Ramos (cell line): ENCODE data around the gene CTSC.

Source experiments
- in situ Hi-C: fragments of 300-500 bp; cut with MboI; formaldehyde crosslinking; loops from one replicate; pipeline ENCODE4 v1.14.3; 2022; ENCODE audit warnings: low sequenced_read_pairs; ENCODE audit not compliant: unreplicated experiment

The CTSC gene

DNA sequence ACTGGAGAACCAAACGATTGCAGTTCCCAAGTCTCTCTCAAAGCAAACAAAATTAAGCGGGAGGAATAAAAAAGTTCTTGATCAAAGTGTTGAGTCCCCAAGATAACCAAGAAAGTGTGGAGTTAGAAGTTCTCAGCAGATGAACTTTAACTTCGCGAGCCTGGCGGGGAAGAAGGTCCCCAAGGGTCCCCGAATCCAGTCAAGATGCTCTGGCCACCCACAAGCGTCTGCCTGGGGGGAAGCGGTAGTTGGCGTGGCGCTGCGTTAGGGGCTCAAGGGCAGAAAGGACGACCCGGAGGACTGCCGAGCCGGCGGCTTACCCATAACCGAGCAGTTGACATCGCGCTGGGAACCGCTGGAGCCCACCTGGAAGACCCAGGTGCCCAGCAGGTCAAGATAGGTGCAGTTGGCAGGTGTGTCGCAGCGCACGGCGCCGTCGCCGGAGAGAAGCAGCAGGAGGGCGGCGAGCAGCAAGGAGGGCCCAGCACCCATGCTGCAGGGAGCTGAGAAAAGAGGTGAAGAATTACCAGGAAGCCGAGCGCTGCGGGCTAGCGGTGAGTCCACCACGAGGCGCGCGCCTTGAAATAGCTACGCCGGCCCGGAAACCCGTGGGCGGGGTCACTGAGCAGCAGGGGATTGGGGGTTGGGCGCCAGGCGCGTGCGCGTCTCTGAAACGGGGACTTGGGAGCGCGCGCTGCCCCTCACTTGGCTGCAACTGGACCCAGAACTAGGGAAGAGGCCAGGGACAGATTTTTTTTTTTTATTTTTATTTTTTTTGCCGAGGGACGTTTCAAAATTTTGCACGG lies at the start of gene CTSC:
Gene CTSC, minus strand, starts transcription at position 556 of the 806 bp plus-strand sequence. Its CDS starts 64 bp downstream, at position 492.
- in situ Hi-C loops: loop anchor here (25.0 kb wide), 1 partner anchor 875 kb away; no protein-coding TSS in a partner anchor

- in situ Hi-C loops: no loop called here
Observed at GRCh38 chr11:88384669-88385005, 47.1 kb upstream of the CTSC start.

- in situ Hi-C loops: no loop called here
Observed at GRCh38 chr11:88384004-88384668, 46.6 kb upstream of the CTSC start.

DNA sequence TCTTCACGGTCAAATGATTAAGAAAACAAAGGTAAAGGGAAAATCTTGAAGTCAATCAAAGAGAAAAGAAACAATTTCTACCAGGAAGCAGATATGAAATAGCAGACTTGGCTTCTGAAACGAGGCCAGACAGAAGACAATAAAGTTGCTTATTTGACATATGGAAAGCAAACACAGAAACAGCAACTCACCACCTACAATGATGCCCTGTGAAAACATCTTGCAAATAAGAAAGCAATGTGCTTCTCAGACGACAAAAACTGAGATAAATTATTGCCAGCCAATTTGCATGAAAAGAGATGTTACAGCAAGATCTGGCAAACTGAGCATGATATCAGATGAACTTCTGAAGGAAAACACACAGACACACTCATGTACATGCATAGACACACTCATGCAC lies 45.9 kb upstream of the CTSC start:
- in situ Hi-C loops: no loop called here

- in situ Hi-C loops: no loop called here
Observed at GRCh38 chr11:88379130-88379529, 41.6 kb upstream of the CTSC start.

GRCh38 chr11:88378422-88379066 lies 41.0 kb upstream of the CTSC start:
- in situ Hi-C loops: no loop called here

DNA sequence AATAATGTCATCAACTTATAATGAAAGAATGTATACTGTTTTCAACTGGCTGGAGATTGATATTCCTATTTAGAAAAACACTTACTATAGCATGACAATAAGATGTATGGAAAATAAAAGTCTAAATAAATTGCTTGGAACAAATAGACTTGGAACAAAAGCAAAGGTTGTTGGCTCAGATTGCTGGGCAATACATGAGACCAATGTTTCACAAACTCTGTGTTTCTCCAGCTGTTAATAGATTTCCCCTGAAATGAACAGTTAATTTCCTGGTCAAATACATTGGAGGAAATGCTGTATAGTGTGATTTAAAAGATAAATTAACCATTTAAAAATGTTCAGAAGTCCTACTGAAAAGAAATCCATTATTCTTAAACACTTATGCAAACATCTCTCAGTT lies 40.1 kb upstream of the CTSC start:
- in situ Hi-C loops: no loop called here

DNA sequence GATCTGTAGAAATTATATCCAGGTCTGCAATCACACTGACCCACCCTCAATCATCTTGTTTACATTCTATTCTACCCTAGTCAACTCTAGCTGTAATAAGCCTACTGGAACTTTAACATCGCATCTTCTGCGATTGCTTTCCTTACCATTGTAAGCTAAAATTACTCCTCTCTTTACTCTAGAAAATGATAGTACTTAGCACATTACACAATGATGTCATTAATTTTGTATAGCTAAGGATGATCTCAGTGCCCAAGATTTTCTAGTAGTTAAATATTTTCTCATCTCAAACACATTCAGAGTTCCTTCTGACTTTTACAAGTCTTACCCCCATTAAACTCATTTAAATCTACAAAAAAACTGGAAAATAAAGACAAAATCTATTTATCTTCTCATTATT lies 39.6 kb upstream of the CTSC start:
- in situ Hi-C loops: no loop called here

DNA sequence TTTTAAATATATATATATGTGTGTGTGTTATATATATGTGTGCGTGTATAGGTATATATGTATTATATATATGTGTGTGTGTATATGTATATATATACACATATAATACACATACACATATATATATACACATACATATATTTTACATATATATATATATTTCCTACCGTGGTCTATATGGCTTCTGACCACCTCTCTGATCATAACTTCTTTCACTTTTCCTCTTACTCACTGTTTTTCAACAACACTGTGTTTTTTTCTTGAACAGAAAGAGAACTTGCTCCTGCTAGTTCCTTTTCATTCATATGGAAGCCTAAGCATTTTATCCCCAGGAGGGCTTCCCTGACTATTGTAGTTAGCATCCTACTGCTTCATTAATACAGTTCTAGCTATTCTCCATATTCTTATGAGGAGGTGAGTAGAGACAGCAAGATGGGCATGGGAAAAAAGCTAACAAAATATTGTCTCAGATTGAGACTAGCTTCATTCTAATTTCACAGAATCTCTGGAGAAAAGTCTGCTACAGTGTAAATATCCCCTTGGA lies 38.5 kb upstream of the CTSC start:
- in situ Hi-C loops: no loop called here

DNA sequence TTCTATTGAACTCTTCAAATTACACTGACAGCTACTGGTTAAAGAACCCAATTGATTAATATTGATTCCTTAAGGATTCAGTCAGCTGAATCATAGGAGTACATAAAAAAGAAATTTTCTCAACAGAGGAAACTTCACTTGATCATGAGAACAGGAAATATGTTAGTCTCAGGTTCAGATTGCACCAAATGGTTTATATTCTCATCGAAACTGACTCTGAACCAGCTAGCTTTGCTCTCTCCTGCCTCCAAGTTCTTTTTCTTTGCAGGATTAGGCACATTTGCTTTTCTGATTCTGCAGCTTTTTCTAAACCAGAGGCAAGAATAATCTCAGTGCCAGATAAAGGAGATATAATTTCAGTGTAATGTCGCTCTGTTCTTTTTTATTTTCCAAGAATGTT lies 33.2 kb upstream of the CTSC start:
- in situ Hi-C loops: no loop called here

- in situ Hi-C loops: no loop called here
Observed at GRCh38 chr11:88367310-88367709, 29.8 kb upstream of the CTSC start.

DNA sequence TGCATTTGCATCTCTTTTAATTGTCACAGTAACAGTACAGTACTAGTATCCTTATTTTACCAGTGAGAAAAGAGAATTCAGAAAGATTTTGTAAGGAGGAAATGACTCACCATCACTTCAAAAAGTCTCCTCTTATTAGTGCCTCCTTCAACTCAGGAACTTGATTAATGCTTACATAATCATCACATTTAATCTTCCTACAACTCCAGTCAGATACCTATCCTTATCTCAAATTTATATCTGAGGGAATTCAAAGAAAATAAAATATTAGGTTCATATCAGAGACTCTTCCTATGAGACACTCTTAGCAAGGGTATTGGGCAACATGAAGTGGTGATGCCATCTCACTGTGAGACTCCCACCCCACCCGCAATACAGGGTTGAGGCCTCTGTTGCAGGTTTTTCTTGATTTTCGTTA lies 26.1 kb upstream of the CTSC start:
- in situ Hi-C loops: no loop called here

DNA sequence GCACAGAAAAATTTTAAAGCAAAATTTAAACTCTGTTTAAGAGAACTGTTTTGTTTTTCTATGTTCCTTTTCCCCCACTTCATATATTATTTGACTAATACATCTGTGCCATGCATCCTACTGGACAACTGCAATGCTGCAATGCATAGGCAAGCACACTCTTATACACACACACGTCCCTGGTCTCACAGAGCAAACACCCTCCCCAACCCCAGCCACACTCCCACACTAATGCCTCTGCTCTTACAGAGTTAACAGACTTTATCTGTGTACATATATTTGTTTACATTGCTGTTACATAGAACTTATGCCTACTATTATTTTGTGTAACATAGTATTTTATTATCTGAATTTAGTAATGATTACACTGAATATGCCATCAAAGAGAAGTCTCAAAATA lies 25.5 kb upstream of the CTSC start:
- in situ Hi-C loops: no loop called here

DNA sequence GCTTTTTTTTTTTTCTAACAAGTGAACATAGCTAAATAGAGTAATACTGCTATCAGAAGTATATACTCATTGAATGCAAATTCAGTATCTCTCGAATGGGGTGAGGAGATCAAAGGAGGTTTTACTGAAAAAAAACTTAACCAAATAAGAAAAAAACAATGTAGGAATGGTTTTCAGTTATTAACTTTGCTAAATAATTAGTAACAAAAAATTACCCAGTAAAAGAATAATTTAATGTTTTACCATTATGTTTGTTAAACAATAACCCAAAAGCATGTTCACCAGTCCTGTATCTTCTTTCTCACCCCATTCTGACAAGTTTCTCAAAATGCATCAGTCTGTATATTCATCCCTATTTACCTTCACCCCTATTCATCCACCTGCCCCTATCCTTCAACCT lies 22.6 kb upstream of the CTSC start:
- in situ Hi-C loops: no loop called here

GRCh38 chr11:88359541-88359940 lies 22.0 kb upstream of the CTSC start:
- in situ Hi-C loops: no loop called here

- in situ Hi-C loops: no loop called here
Observed at GRCh38 chr11:88359114-88359513, 21.6 kb upstream of the CTSC start.

DNA sequence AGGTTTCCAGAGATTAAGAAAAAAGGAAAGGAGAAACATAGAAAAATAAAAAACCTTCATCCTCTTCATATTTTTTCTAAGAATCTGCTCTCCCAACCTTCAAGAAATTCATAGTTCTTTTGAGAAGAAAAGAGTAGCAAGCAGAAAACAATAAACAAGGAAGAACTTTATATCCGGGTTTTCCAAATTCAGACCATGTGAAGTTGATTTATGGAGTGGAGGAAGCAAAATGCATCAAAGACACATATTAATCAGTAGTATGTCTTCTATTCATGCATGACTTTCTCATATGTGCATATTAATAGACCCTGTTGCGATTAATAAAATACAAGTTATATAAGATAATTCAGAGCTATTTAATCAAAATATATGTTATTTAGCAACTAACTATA lies 20.5 kb upstream of the CTSC start:
- in situ Hi-C loops: no loop called here

DNA sequence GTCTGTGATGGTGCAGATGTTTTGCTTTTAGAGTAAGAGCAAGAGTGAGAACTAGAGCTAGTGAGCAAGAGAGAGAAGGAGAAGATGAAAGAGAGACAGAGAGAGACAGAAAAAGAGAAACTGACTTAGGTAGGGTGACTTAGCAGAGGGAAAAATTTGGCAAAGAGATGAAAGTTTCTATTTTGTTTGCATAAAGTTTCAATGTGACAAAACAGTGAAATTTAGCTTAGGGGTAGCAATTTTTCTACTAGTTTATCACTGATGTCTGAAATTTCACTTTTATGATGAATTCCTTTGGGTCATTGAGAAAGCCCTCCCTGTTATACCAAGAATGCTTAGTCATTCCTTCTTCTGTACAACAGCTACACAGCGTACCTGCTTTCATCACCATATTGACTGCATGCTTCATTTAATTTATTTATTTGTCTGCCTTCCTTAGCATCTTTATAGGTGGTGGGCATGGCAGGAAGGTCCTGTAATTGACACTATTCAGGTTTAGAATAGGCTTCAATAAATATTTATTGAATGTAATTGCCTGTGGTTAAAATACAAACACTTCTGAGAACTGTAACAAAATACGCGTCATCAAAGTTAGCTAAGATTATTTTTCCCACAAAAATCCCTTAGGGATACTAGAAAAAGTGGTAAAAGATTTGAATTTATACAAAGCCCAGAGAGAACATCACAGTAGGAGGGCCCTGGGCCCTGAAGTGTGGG lies 19.9 kb upstream of the CTSC start:
- in situ Hi-C loops: no loop called here

DNA sequence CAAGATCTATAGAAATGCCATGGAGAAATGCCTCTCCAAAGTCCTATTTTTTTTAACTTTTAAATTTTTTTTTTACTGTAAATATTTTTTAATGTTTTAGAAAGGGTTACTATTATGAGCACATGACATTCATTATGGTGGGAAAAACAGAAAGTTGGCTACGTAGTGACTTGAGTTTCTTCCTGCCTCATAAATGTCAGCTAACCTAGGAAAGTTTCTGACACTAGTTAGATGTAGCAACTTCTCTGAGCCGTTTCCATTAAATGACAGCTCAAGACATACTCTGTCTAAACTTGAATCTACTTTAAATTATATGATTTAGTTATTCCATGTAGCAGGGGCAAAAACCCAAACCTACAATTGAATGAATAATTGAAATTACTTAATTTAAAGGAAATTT lies 18.4 kb upstream of the CTSC start:
- in situ Hi-C loops: no loop called here

GRCh38 chr11:88354912-88355311 lies 17.4 kb upstream of the CTSC start:
- in situ Hi-C loops: no loop called here
